GM23338 (cell line): Measurements from ENCODE around the gene EMILIN3.

ENCODE experiments used
- CREB1 ChIP-seq: fragments of 250-450 bp; sonication (Bioruptor Pico); IDR thresholded peaks from 2 replicates; pipeline ENCODE4 v1.5.0; 2020; ENCODE audit warnings: low read depth, mild to moderate bottlenecking, moderate library complexity
- EZH2 ChIP-seq: fragments of 200-600 bp; sonication (generic); IDR thresholded peaks from one replicate; pipeline ENCODE4 v1.8.0; 2017; ENCODE audit warnings: antibody characterized with exemption, mild to moderate bottlenecking, low read depth; ENCODE audit not compliant: unreplicated experiment
- JUNB ChIP-seq: IDR thresholded peaks from one replicate; pipeline ENCODE4 v1.6.1; 2016; ENCODE audit warnings: antibody characterized with exemption; ENCODE audit not compliant: unreplicated experiment
- POLR2AphosphoS5 ChIP-seq: IDR thresholded peaks from 2 replicates; pipeline ENCODE4 v1.6.1; 2016; ENCODE audit warnings: antibody characterized with exemption, low read depth
- TF ChIP-seq, protein P1 (sequence below), 2 experiments: fragments of 200-600 bp in 1 of 2; sonication (generic) in 1 of 2; conservative IDR thresholded peaks; 2 replicates each; pipeline versions ENCODE4 v1.5.1 to v1.6.1; 2016 to 2017; ENCODE audit warnings: antibody characterized with exemption in 2 of 2, low read depth in 2 of 2, mild to moderate bottlenecking in 2 of 2, moderate library complexity in 1 of 2
- TF ChIP-seq, protein P2 (sequence below): IDR thresholded peaks from one replicate; pipeline ENCODE4 v1.6.1; 2018; ENCODE audit warnings: antibody characterized with exemption; ENCODE audit not compliant: unreplicated experiment

DNA sequence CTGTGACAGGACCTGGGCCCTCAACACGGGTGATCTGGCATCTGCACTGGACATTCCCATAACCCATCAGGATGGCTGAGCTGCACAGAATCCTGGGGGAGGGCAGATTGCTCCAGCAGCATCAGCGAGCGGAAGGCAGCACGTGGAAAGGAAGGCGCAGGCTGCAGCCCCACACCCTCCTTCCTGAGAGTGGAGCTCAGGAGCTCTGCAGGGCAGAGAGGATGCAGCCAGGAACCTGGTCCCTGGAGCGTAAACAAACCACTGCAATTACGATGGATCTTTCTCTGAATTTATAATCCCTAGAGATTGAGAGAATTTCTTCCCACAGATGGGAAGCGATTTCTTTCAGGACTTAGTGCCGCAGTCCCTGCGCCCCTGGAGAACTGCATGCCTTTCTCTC is 39.7 kb upstream of the EMILIN3 start:
- TF ChIP-seq POLR2AphosphoS5 (no peak), EZH2 (no peak), JUNB (no peak), CREB1 (CRISPR knock-in tag) (no peak)
- TF ChIP-seq, protein P1, sequence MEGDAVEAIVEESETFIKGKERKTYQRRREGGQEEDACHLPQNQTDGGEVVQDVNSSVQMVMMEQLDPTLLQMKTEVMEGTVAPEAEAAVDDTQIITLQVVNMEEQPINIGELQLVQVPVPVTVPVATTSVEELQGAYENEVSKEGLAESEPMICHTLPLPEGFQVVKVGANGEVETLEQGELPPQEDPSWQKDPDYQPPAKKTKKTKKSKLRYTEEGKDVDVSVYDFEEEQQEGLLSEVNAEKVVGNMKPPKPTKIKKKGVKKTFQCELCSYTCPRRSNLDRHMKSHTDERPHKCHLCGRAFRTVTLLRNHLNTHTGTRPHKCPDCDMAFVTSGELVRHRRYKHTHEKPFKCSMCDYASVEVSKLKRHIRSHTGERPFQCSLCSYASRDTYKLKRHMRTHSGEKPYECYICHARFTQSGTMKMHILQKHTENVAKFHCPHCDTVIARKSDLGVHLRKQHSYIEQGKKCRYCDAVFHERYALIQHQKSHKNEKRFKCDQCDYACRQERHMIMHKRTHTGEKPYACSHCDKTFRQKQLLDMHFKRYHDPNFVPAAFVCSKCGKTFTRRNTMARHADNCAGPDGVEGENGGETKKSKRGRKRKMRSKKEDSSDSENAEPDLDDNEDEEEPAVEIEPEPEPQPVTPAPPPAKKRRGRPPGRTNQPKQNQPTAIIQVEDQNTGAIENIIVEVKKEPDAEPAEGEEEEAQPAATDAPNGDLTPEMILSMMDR (conservative IDR thresholded peaks at IDR 0.05; ENCODE audit: low read depth in 2 of 2), result no peak
- TF ChIP-seq, protein P2, sequence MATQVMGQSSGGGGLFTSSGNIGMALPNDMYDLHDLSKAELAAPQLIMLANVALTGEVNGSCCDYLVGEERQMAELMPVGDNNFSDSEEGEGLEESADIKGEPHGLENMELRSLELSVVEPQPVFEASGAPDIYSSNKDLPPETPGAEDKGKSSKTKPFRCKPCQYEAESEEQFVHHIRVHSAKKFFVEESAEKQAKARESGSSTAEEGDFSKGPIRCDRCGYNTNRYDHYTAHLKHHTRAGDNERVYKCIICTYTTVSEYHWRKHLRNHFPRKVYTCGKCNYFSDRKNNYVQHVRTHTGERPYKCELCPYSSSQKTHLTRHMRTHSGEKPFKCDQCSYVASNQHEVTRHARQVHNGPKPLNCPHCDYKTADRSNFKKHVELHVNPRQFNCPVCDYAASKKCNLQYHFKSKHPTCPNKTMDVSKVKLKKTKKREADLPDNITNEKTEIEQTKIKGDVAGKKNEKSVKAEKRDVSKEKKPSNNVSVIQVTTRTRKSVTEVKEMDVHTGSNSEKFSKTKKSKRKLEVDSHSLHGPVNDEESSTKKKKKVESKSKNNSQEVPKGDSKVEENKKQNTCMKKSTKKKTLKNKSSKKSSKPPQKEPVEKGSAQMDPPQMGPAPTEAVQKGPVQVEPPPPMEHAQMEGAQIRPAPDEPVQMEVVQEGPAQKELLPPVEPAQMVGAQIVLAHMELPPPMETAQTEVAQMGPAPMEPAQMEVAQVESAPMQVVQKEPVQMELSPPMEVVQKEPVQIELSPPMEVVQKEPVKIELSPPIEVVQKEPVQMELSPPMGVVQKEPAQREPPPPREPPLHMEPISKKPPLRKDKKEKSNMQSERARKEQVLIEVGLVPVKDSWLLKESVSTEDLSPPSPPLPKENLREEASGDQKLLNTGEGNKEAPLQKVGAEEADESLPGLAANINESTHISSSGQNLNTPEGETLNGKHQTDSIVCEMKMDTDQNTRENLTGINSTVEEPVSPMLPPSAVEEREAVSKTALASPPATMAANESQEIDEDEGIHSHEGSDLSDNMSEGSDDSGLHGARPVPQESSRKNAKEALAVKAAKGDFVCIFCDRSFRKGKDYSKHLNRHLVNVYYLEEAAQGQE, result no peak
